SK-N-SH (cell line): Measurements from ENCODE around the gene FRMD8. TPM values are rescaled to one million over a fixed set of nuclear protein-coding genes. Genes with fewer than 3 reads are reported as not detected.
A peak's percentile ranks its signal among the peaks of the same experiment; 100 is the strongest.

Experiments used
- CTCF ChIA-PET: fragments of 300-600, 350-600 bp; formaldehyde crosslinking; extraction: SDS; loops from one replicate; lab custom pipeline; 2021; lab: Yijun Ruan, JAX
- POLR2A ChIA-PET: fragments of 350-600 bp; sonication (Branson Sonifier 250); formaldehyde crosslinking; extraction: SDS; loops from one replicate; lab custom pipeline; 2020; ENCODE audit warnings: antibody characterized with exemption, inconsistent platforms; lab: Yijun Ruan, JAX
- DNase-seq: peaks from one replicate; pipeline ENCODE4 v3.0.0; 2012
- H2AFZ ChIP-seq: fragments of 200-600 bp; sonication (generic); 2 replicates; pipeline ENCODE4 v1.8.1; 2016; ENCODE audit warnings: antibody characterized with exemption, mild to moderate bottlenecking, low read depth
- H3F3A ChIP-seq: fragments of 200-600 bp; sonication (generic); replicated peaks from 2 replicates; pipeline ENCODE3; 2016; ENCODE audit warnings: antibody characterized with exemption, mild to moderate bottlenecking; ENCODE audit not compliant: insufficient read depth
- H3K27ac ChIP-seq, 2 experiments: fragments of 200-500 bp in 1 of 2; fragments of 200-600 bp in 1 of 2; sonication (Bioruptor generic) in 1 of 2; sonication (generic), shearing (Covaris generic) in 1 of 2; 2 replicates each; pipeline versions ENCODE4 v1.5.1 to v1.6.1; 2014 to 2016; ENCODE audit warnings: low read depth in 2 of 2, inconsistent platforms in 1 of 2, low read length in 1 of 2, mild to moderate bottlenecking in 1 of 2, mixed read lengths in 1 of 2
- H3K27me3 ChIP-seq: fragments of 200-600 bp; sonication (generic), shearing (Covaris generic); 2 replicates; pipeline ENCODE4 v1.6.1; 2016; ENCODE audit warnings: mixed run types; ENCODE audit not compliant: insufficient read depth
- H3K36me3 ChIP-seq, 2 experiments: fragments of 200-500 bp in 1 of 2; fragments of 200-600 bp in 1 of 2; sonication (Bioruptor generic) in 1 of 2; sonication (generic) in 1 of 2; replicated peaks in 1 of 2; 2 replicates each; pipeline versions ENCODE3 to v1.5.1; 2014 to 2016; ENCODE audit warnings: low read length in 1 of 2, mild to moderate bottlenecking in 1 of 2; ENCODE audit not compliant: insufficient read depth in 2 of 2, control insufficient read depth in 1 of 2
- H3K4me1 ChIP-seq, 2 experiments: fragments of 200-500 bp in 1 of 2; fragments of 200-600 bp in 1 of 2; sonication (Bioruptor generic) in 1 of 2; sonication (generic), shearing (Covaris generic) in 1 of 2; 2 replicates each; pipeline versions ENCODE4 v1.5.1 to v1.6.1; 2014 to 2016; ENCODE audit warnings: low read depth in 1 of 2, low read length in 1 of 2, mixed run types in 1 of 2; ENCODE audit not compliant: insufficient read depth in 2 of 2, control insufficient read depth in 1 of 2
- H3K4me2 ChIP-seq: fragments of 200-600 bp; sonication (generic), shearing (Covaris generic); 2 replicates; pipeline ENCODE4 v1.6.1; 2017; ENCODE audit warnings: mixed run types
- H3K4me3 ChIP-seq, 2 experiments: fragments of 200-500 bp in 1 of 2; fragments of 200-600 bp in 1 of 2; sonication (Bioruptor generic) in 1 of 2; sonication (generic), shearing (Covaris generic) in 1 of 2; 2 replicates each; pipeline versions ENCODE4 v1.5.1 to v1.8.1; 2014 to 2016; ENCODE audit warnings: low read depth in 2 of 2, inconsistent platforms in 1 of 2, low read length in 1 of 2, mild to moderate bottlenecking in 1 of 2, mixed read lengths in 1 of 2, moderate library complexity in 1 of 2
- H3K79me2 ChIP-seq: fragments of 200-600 bp; sonication (generic); 2 replicates; pipeline ENCODE4 v1.8.1; 2017; ENCODE audit warnings: mild to moderate bottlenecking; ENCODE audit not compliant: insufficient read depth
- H3K9ac ChIP-seq: fragments of 200-600 bp; sonication (generic); 2 replicates; pipeline ENCODE4 v1.6.1; 2017; ENCODE audit warnings: mixed run types
- H3K9me2 ChIP-seq: fragments of 200-600 bp; sonication (generic); 2 replicates; pipeline ENCODE4 v1.6.1; 2017; ENCODE audit warnings: mixed run types
- H3K9me3 ChIP-seq: fragments of 200-600 bp; sonication (generic); 2 replicates; pipeline ENCODE4 v1.6.1; 2017; ENCODE audit warnings: mixed run types, mild to moderate bottlenecking, moderate library complexity
- H4K20me1 ChIP-seq: fragments of 200-600 bp; sonication (generic); 2 replicates; pipeline ENCODE4 v1.6.1; 2017; ENCODE audit warnings: mild to moderate bottlenecking, mixed run types; ENCODE audit not compliant: insufficient read depth
- CHD2 ChIP-seq: fragments of 150-350 bp; IDR thresholded peaks from 2 replicates; pipeline ENCODE4 v1.6.1; 2018; ENCODE audit warnings: low read length; ENCODE audit not compliant: partially characterized antibody
- ELF1 ChIP-seq: IDR thresholded peaks from 2 replicates; pipeline ENCODE4 v1.4.0; 2012
- EP300 ChIP-seq, 2 experiments: IDR thresholded peaks; 2 replicates each; pipeline versions ENCODE4 v1.4.0 to v1.6.1; 2012; ENCODE audit warnings: borderline replicate concordance in 1 of 2, low read depth in 1 of 2, low read length in 1 of 2
- FOSL2 ChIP-seq: IDR thresholded peaks from 2 replicates; pipeline ENCODE4 v1.4.0; 2012; ENCODE audit warnings: low read depth, mild to moderate bottlenecking, moderate library complexity, borderline replicate concordance
- FOXJ3 ChIP-seq: sonication (generic); formaldehyde crosslinking; IDR thresholded peaks from 2 replicates; pipeline ENCODE4 v1.5.1; 2020; ENCODE audit warnings: mild to moderate bottlenecking, missing genetic modification reagents
- FOXM1 ChIP-seq: IDR thresholded peaks from 2 replicates; pipeline ENCODE4 v1.4.0; 2012; ENCODE audit warnings: low read depth, mild to moderate bottlenecking
- GATA2 ChIP-seq: sonication (generic); formaldehyde crosslinking; IDR thresholded peaks from 2 replicates; pipeline ENCODE4 v1.5.0; 2020; ENCODE audit warnings: mild to moderate bottlenecking, missing genetic modification reagents
- IRF3 ChIP-seq: fragments of 150-350 bp; IDR thresholded peaks from 2 replicates; pipeline ENCODE4 v1.6.1; 2016; ENCODE audit warnings: mild to moderate bottlenecking, low read depth, low read length
- JUND ChIP-seq: IDR thresholded peaks from 2 replicates; pipeline ENCODE4 v1.4.0; 2012
- MAX ChIP-seq: IDR thresholded peaks from 2 replicates; pipeline ENCODE4 v1.4.0; 2012; ENCODE audit warnings: low read depth
- MXI1 ChIP-seq: IDR thresholded peaks from 2 replicates; pipeline ENCODE4 v1.6.1; 2012; ENCODE audit warnings: mild to moderate bottlenecking, low read depth, low read length, improper control_type of control experiment
- NFIC ChIP-seq: IDR thresholded peaks from 2 replicates; pipeline ENCODE4 v1.4.0; 2012; ENCODE audit warnings: borderline replicate concordance
- NRF1 ChIP-seq: IDR thresholded peaks from 2 replicates; pipeline ENCODE4 v1.6.1; 2012; ENCODE audit warnings: low read depth, mild to moderate bottlenecking, low read length
- PBX3 ChIP-seq: IDR thresholded peaks from 2 replicates; pipeline ENCODE4; 2012
- RCOR1 ChIP-seq: fragments of 150-350 bp; IDR thresholded peaks from 2 replicates; pipeline ENCODE4 v1.6.1; 2017; ENCODE audit warnings: antibody characterized with exemption, low read length
- REST ChIP-seq: IDR thresholded peaks from 2 replicates; pipeline ENCODE4 v1.6.1; 2012; ENCODE audit warnings: mild to moderate bottlenecking, low read depth, low read length, moderate library complexity
- RXRA ChIP-seq: IDR thresholded peaks from 2 replicates; pipeline ENCODE4 v1.4.0; 2012; ENCODE audit warnings: low read depth, mild to moderate bottlenecking, borderline replicate concordance
- SIN3A ChIP-seq: IDR thresholded peaks from 2 replicates; pipeline ENCODE4 v1.6.1; 2012; ENCODE audit warnings: low read depth, mild to moderate bottlenecking, low read length, moderate library complexity, borderline replicate concordance
- TAF1 ChIP-seq: IDR thresholded peaks from 2 replicates; pipeline ENCODE4 v1.6.1; 2012; ENCODE audit warnings: low read depth, mild to moderate bottlenecking, low read length, moderate library complexity, borderline replicate concordance
- TCF12 ChIP-seq: IDR thresholded peaks from 2 replicates; pipeline ENCODE4 v1.4.0; 2012
- TEAD4 ChIP-seq: IDR thresholded peaks from 2 replicates; pipeline ENCODE4 v1.4.0; 2012; ENCODE audit warnings: mild to moderate bottlenecking, borderline replicate concordance; ENCODE audit not compliant: insufficient read depth
- USF1 ChIP-seq: IDR thresholded peaks from 2 replicates; pipeline ENCODE4 v1.4.0; 2012; ENCODE audit warnings: low read depth, borderline replicate concordance
- ZBTB33 ChIP-seq: IDR thresholded peaks from 2 replicates; pipeline ENCODE4 v1.4.0; 2012; ENCODE audit warnings: low read depth, borderline replicate concordance
- WGBS: methylation state at CpG from one replicate; pipeline ENCODE4 v1.1.6; 2017; ENCODE audit warnings: low lambda C conversion rate; 5-methylcytosine and 5-hydroxymethylcytosine counted together
- polyA plus RNA-seq, 3 experiments: library from polyadenylated mRNA; depleted of rRNA; stranded (reverse); fragments of >200 nt; gene quantifications; 2 replicates each; pipeline ENCODE4 v1.2.3, GENCODE V29; 2012

The FRMD8 gene
- polyA plus RNA-seq, 1 of the 3 experiments (the other 2 are of a cell fraction): 19.0 TPM

- DNase-seq: peak; percentile 59
- Histone ChIP-seq H3K4me2 (peak overlapping the region; percentile 94), H3K36me3 (peaks cover 22 to 32% of the 10 kb centered on the region in 2 experiments), H3K79me2 (peaks cover 96% of the 10 kb centered on the region), H3K4me1 (peaks cover 45 to 55% of the 10 kb centered on the region in 2 experiments), H3K27ac (peak overlapping the region; percentile 100), H3F3A (peaks cover 75% of the 10 kb centered on the region), H3K9me2 (no peaks in the 10 kb centered on the region), H4K20me1 (peaks cover 35% of the 10 kb centered on the region), H3K9me3 (no peaks in the 10 kb centered on the region), H3K27me3 (no peaks in the 10 kb centered on the region), H2AFZ (no peak overlapping the region), H3K9ac (peak overlapping the region; percentile 98), H3K4me3 (peak overlapping the region; percentile 77 to 83)
- ChIA-PET POLR2A (interaction anchor here (0.6 to 17.2 kb wide), 5 partner anchors 34 to 116 kb away, joined by 3 to 1027 read pairs (median 21); partner anchors contain the start of genes FRMD8, MALAT1 and SCYL1), CTCF (interaction anchor here (0.6 to 13.0 kb wide), 9 partner anchors 38 to 106 kb away, joined by 3 to 223 read pairs (median 3); partner anchors contain the start of gene MALAT1)
- 4% methylated on average over 12 of the region's 15 CpGs for WGBS
- TF ChIP-seq TEAD4: no peak
- no peak for TF ChIP-seq NRF1
- no peak for TF ChIP-seq IRF3
- 0 out of 2 replicates have a peak, but pooled peaks have one; percentile 66 for TF ChIP-seq FOXM1
- TF ChIP-seq GATA2: peak; percentile 42; the same call in 1 of the 2 replicates
- TF ChIP-seq USF1: peak; percentile 89
- peak; percentile 83 for TF ChIP-seq FOSL2
- no peak for TF ChIP-seq CHD2
- TF ChIP-seq RCOR1: peak; percentile 44; the same call in 1 of the 2 replicates
- peak; percentile 81 for TF ChIP-seq PBX3
- TF ChIP-seq ZBTB33: peak; percentile 27; the same call in 1 of the 2 replicates
- TF ChIP-seq RXRA: peak; percentile 97
- peak; percentile 75 to 90 for TF ChIP-seq EP300 (IDR thresholded peaks at IDR 0.05; ENCODE audit: borderline replicate concordance in 1 of 2, low read depth in 1 of 2, low read length in 1 of 2)
- peak; percentile 64 for TF ChIP-seq JUND
- TF ChIP-seq TAF1: peak; percentile 80; the same call in 1 of the 2 replicates
- TF ChIP-seq SIN3A: peak; percentile 94
- peak; percentile 90 for TF ChIP-seq MXI1
- peak; percentile 33; the same call in 1 of the 2 replicates for TF ChIP-seq ELF1
- peak; percentile 86 for TF ChIP-seq TCF12
- TF ChIP-seq NFIC: peak; percentile 74
- 0 out of 2 replicates have a peak, but pooled peaks have one; percentile 38 for TF ChIP-seq REST
- TF ChIP-seq FOXJ3 (CRISPR knock-in tag): no peak
- TF ChIP-seq MAX: peak; percentile 93
Measured at GRCh38 chr11:65420979-65421793, 34.7 kb downstream of the FRMD8 start.
